ENCODE measurements around the gene IFFO2.

Gene IFFO2

DNA sequence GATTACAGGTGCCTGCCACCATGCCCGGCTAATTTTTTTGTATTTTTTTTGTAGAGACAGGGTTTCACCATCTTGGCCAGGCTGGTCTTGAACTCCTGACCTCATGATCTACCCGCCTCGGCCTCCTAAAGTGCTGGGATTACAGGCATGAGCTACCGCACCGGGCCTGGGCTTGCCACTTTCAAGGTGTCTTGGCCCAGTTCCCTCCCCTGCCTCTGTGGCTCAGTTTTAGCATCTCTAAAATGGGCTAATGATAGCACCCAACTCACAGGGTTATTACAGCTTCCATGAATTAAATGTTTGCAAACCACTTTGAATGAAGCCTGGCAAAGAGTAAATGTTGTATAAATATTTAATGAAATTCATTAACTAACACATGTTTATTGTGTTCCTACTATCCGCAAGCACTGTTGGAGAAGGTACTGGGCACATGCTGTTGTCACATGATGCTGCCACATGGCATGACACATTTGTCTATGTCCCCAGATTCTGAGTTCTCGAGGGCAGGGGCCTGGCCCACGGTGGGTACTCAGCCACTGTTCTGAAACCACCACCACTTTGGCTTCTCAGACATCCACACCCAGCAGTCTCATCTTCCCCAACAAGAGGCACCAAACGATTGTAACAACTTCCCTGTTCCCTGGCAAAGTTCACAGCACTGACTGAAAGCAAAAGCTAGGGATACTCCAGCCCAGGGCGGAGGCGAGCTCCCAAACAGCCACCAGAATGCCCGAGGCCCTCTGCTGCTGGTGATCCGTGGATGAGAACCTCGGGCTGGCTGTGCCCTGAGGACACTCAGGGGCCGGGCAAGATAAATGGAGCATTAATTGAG lies 9.7 kb downstream of the IFFO2 start:
- Histone ChIP-seq H3K79me2 (ENCODE audit: control insufficient read depth, low read length) (no peaks in the 10 kb centered on the region), H3K9me3 (ENCODE audit: control insufficient read depth, insufficient read depth, low read length) (no peaks in the 10 kb centered on the region), H4K20me1 (ENCODE audit: control insufficient read depth, insufficient read depth, low read depth, low read length) (no peaks in the 10 kb centered on the region), H3K9me2 (replicated peaks; ENCODE audit: control insufficient read depth, low read length) (no peaks in the 10 kb centered on the region), H3K27me3 (ENCODE audit: control insufficient read depth, low read length) (peaks cover 20% of the 10 kb centered on the region), H3K4me3 (ENCODE audit: low read length) (no peak overlapping the region), H3K4me1 (ENCODE audit: control insufficient read depth, low read length) (peaks cover 22% of the 10 kb centered on the region), H3F3A (ENCODE audit: control insufficient read depth, insufficient read depth) (no peaks in the 10 kb centered on the region), H3K36me3 (ENCODE audit: control insufficient read depth, low read length) (no peaks in the 10 kb centered on the region), H3K4me2 (ENCODE audit: low read length) (no peak overlapping the region), H3K27ac (ENCODE audit: low read depth, low read length) (no peak overlapping the region)
- no peak for TF ChIP-seq EZH2phosphoT487 (IDR thresholded peaks at IDR 0.05; ENCODE audit: borderline replicate concordance, low read length)
- TF ChIP-seq, protein P1, sequence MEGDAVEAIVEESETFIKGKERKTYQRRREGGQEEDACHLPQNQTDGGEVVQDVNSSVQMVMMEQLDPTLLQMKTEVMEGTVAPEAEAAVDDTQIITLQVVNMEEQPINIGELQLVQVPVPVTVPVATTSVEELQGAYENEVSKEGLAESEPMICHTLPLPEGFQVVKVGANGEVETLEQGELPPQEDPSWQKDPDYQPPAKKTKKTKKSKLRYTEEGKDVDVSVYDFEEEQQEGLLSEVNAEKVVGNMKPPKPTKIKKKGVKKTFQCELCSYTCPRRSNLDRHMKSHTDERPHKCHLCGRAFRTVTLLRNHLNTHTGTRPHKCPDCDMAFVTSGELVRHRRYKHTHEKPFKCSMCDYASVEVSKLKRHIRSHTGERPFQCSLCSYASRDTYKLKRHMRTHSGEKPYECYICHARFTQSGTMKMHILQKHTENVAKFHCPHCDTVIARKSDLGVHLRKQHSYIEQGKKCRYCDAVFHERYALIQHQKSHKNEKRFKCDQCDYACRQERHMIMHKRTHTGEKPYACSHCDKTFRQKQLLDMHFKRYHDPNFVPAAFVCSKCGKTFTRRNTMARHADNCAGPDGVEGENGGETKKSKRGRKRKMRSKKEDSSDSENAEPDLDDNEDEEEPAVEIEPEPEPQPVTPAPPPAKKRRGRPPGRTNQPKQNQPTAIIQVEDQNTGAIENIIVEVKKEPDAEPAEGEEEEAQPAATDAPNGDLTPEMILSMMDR (IDR thresholded peaks at IDR 0.05; ENCODE audit: low read depth, low read length, poor library complexity, severe bottlenecking) = no peak

DNA sequence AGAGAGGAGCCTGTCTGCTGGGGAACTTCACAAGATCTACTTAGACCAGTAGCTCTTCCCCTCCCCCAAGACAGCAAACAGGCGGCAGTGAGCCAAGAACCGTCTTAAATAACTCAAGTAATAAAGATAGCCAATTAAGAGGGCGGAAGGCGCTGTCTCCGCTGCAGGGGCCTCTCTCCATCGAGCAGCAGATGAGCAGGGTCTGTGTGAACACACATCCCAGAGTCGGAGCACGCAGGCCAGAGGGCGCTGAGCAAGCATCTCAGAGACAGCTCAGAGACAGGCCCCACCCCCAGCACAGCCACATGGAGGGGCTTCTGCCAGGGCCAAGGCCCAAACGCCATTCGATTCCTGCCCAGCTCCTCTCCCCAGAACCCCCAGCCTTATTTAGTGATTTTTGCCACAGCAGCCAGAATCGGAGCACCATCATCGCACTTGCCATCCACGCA lies 11.1 kb downstream of the IFFO2 start:
- peaks cover 8% of the 10 kb centered on the region for H3K4me1 ChIP-seq (ENCODE audit: control insufficient read depth, low read length)

DNA sequence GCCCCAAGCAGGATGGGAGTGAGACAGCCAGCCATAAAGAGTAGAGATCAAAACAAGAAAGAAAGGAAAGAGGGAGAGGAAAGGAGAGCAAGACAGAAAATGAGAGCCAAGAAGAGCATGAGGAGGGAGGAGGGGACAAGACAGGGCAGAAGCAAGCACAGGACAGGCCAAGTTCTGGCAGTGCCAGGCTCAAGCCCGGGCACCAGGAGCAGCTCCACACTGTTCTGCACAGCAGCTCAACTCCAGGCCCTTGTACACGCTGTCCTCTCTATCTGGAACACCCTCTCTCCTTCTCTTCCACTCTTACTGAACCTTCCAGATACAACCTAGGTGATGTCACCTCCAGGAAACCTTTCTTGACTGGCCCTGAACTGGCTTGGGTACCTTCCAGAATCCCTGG lies 11.7 kb downstream of the IFFO2 start:
- H3K27me3 ChIP-seq (ENCODE audit: control insufficient read depth, low read length) = 0 out of 2 replicates have a peak, but pooled peaks cover 3% of the 10 kb centered on the region
- no peaks in the 10 kb centered on the region for H3K9me3 ChIP-seq (ENCODE audit: control insufficient read depth, insufficient read depth, low read length)
- TF ChIP-seq EZH2phosphoT487 (IDR thresholded peaks at IDR 0.05; ENCODE audit: borderline replicate concordance, low read length) = no peak
- TF ChIP-seq, protein P1 (IDR thresholded peaks at IDR 0.05; ENCODE audit: low read depth, low read length, poor library complexity, severe bottlenecking) = no peak
- no peak overlapping the region for H3K4me3 ChIP-seq (ENCODE audit: low read length)
- no peaks in the 10 kb centered on the region for H3K79me2 ChIP-seq (ENCODE audit: control insufficient read depth, low read length)
- no peaks in the 10 kb centered on the region for H3K36me3 ChIP-seq (ENCODE audit: control insufficient read depth, low read length)
- H3K4me1 ChIP-seq (ENCODE audit: control insufficient read depth, low read length) = peaks cover 2% of the 10 kb centered on the region
- H4K20me1 ChIP-seq (ENCODE audit: control insufficient read depth, insufficient read depth, low read depth, low read length) = no peaks in the 10 kb centered on the region
- no peaks in the 10 kb centered on the region for H3K9me2 ChIP-seq (replicated peaks; ENCODE audit: control insufficient read depth, low read length)
- no peak overlapping the region for H3K4me2 ChIP-seq (ENCODE audit: low read length)
- H3F3A ChIP-seq (ENCODE audit: control insufficient read depth, insufficient read depth) = no peaks in the 10 kb centered on the region
- H3K27ac ChIP-seq (ENCODE audit: low read depth, low read length) = no peak overlapping the region

More for the DNA sequence above, 11.1 kb downstream of the IFFO2 start:
- no peaks in the 10 kb centered on the region for H3K9me3 ChIP-seq (ENCODE audit: control insufficient read depth, insufficient read depth, low read length)
- TF ChIP-seq, protein P1 (IDR thresholded peaks at IDR 0.05; ENCODE audit: low read depth, low read length, poor library complexity, severe bottlenecking) = no peak
- H3K4me2 ChIP-seq (ENCODE audit: low read length) = no peak overlapping the region
- no peaks in the 10 kb centered on the region for H3K36me3 ChIP-seq (ENCODE audit: control insufficient read depth, low read length)
- H4K20me1 ChIP-seq (ENCODE audit: control insufficient read depth, insufficient read depth, low read depth, low read length) = no peaks in the 10 kb centered on the region
- H3K27me3 ChIP-seq (ENCODE audit: control insufficient read depth, low read length) = peaks cover 7% of the 10 kb centered on the region
- H3K9me2 ChIP-seq (replicated peaks; ENCODE audit: control insufficient read depth, low read length) = no peaks in the 10 kb centered on the region
- no peaks in the 10 kb centered on the region for H3F3A ChIP-seq (ENCODE audit: control insufficient read depth, insufficient read depth)
- no peak overlapping the region for H3K27ac ChIP-seq (ENCODE audit: low read depth, low read length)
- no peaks in the 10 kb centered on the region for H3K79me2 ChIP-seq (ENCODE audit: control insufficient read depth, low read length)
- H3K4me3 ChIP-seq (ENCODE audit: low read length) = no peak overlapping the region

Measured in DOHH2 (cell line).